Endothelial cell (in vitro differentiated cells): ENCODE data around the gene MAP3K12. TPM values are rescaled to one million over a fixed set of nuclear protein-coding genes. Genes with fewer than 3 reads are reported as not detected.
A peak's percentile ranks its signal among the peaks of the same experiment; 100 is the strongest.

Experiments used
- DNase-seq: peaks from one replicate; pipeline ENCODE4 v3.0.0; 2021; ENCODE audit warnings: low spot score
- H3K27ac Mint-ChIP-seq: one replicate; pipeline ENCODE4 v1.8.0; 2021; ENCODE audit warnings: mixed read lengths, inconsistent platforms; ENCODE audit not compliant: unreplicated experiment
- H3K27me3 Mint-ChIP-seq: one replicate; pipeline ENCODE4 v1.8.0; 2021; ENCODE audit warnings: mild to moderate bottlenecking, moderate library complexity, mixed read lengths, inconsistent platforms; ENCODE audit not compliant: unreplicated experiment
- H3K36me3 Mint-ChIP-seq: one replicate; pipeline ENCODE4 v1.8.0; 2021; ENCODE audit warnings: mild to moderate bottlenecking, low read depth, mixed read lengths, inconsistent platforms; ENCODE audit not compliant: unreplicated experiment
- H3K4me1 Mint-ChIP-seq: one replicate; pipeline ENCODE4 v1.8.0; 2021; ENCODE audit warnings: mild to moderate bottlenecking, mixed read lengths, inconsistent platforms; ENCODE audit not compliant: unreplicated experiment
- H3K4me3 Mint-ChIP-seq: one replicate; pipeline ENCODE4 v1.8.0; 2021; ENCODE audit warnings: mild to moderate bottlenecking, mixed read lengths, inconsistent platforms; ENCODE audit not compliant: unreplicated experiment
- H3K9me3 Mint-ChIP-seq: one replicate; pipeline ENCODE4 v1.8.0; 2021; ENCODE audit warnings: mixed read lengths, inconsistent platforms; ENCODE audit not compliant: unreplicated experiment
- CTCF ChIP-seq: fragments of 200-600 bp; sonication (generic); IDR thresholded peaks from one replicate; pipeline ENCODE4 v1.5.0; 2021; ENCODE audit warnings: antibody characterized with exemption; ENCODE audit not compliant: unreplicated experiment
- total RNA-seq: library from RNA; stranded (reverse); fragmentation: NEBNext Ultra II Directional; extraction: Animal tissue kit (Norgen Biotek cat#: 25700); gene quantifications from one replicate; pipeline ENCODE4 v1.2.1, GENCODE V29; 2021; ENCODE audit not compliant: unreplicated experiment

MAP3K12 gene
- total RNA-seq, 1 donor from 2014 or later: 20.9 TPM

GRCh38 chr12:53502331-53502730 lies 3.1 kb upstream of the MAP3K12 start:
- H3K27ac Mint-ChIP-seq: peak overlapping the region; percentile 84
- no peaks in the 10 kb centered on the region for H3K9me3 Mint-ChIP-seq
- no peak for TF ChIP-seq CTCF
- DNase-seq: no peak
- H3K27me3 Mint-ChIP-seq: peaks cover 30% of the 10 kb centered on the region
- H3K4me1 Mint-ChIP-seq: peaks cover 27% of the 10 kb centered on the region
- H3K4me3 Mint-ChIP-seq: peak overlapping the region; percentile 94
- H3K36me3 Mint-ChIP-seq: peaks cover 18% of the 10 kb centered on the region

GRCh38 chr12:53501615-53502181 lies 2.4 kb upstream of the MAP3K12 start:
- no peak for TF ChIP-seq CTCF
- Mint-ChIP-seq H3K36me3 (peaks cover 18% of the 10 kb centered on the region), H3K27ac (peak overlapping the region; percentile 95), H3K4me1 (peaks cover 31% of the 10 kb centered on the region), H3K9me3 (no peaks in the 10 kb centered on the region), H3K4me3 (peak overlapping the region; percentile 94), H3K27me3 (peaks cover 33% of the 10 kb centered on the region)
- no peak for DNase-seq

- peak; percentile 94 for DNase-seq
- Mint-ChIP-seq H3K9me3 (no peaks in the 10 kb centered on the region), H3K4me1 (peaks cover 36% of the 10 kb centered on the region), H3K27me3 (peaks cover 32% of the 10 kb centered on the region), H3K4me3 (peak within 1 kb of the TSS; percentile 94), H3K27ac (peak within 1 kb of the TSS; percentile 95), H3K36me3 (peaks cover 18% of the 10 kb centered on the region)
- no peak for TF ChIP-seq CTCF
Observed at GRCh38 chr12:53500776-53501614, 1.7 kb upstream of the MAP3K12 start, which contains the start of gene TARBP2. TSS of gene TARBP2 (plus strand) at chr12:53501283. CDS start at chr12:53501409, 126 bp downstream.

GRCh38 chr12:53500142-53500775 lies 1.0 kb upstream of the MAP3K12 start:
- peak overlapping the region; percentile 94 for H3K4me3 Mint-ChIP-seq
- H3K27ac Mint-ChIP-seq: peak overlapping the region; percentile 95
- H3K27me3 Mint-ChIP-seq: peaks cover 28% of the 10 kb centered on the region
- H3K9me3 Mint-ChIP-seq: no peaks in the 10 kb centered on the region
- no peak for DNase-seq
- H3K4me1 Mint-ChIP-seq: peaks cover 36% of the 10 kb centered on the region
- TF ChIP-seq CTCF: no peak
- H3K36me3 Mint-ChIP-seq: peaks cover 11% of the 10 kb centered on the region

- Mint-ChIP-seq H3K4me3 (peak overlapping the region; percentile 90), H3K36me3 (peaks cover 6% of the 10 kb centered on the region), H3K9me3 (no peaks in the 10 kb centered on the region), H3K27ac (no peak overlapping the region), H3K27me3 (peaks cover 24% of the 10 kb centered on the region), H3K4me1 (peaks cover 46% of the 10 kb centered on the region)
- no peak for DNase-seq
- no peak for TF ChIP-seq CTCF
Observed at GRCh38 chr12:53498235-53498630, 1.0 kb downstream of the MAP3K12 start.
